ENCODE results near the gene TRIM9. TPM values are rescaled to one million over a fixed set of nuclear protein-coding genes. Genes with fewer than 3 reads are reported as not detected.

Gene TRIM9
- polyA plus RNA-seq, 1 experiment = 0.06 TPM

GRCh38 chr14:51014625-51015024 lies 80.3 kb downstream of the TRIM9 start:
- ChIA-PET POLR2A (no interaction called here), CTCF (interaction anchor here (0.5 kb wide), 1 partner anchor 58 kb away, joined by 13 read pairs; no protein-coding TSS in a partner anchor)
- Histone ChIP-seq H3K9me3 (ENCODE audit: control insufficient read depth, insufficient read depth, low read length) (no peaks in the 10 kb centered on the region), H3K4me3 (ENCODE audit: low read depth, low read length) (no peak overlapping the region), H3K27ac (ENCODE audit: low read depth, low read length) (no peak overlapping the region), H3K27me3 (ENCODE audit: control insufficient read depth, insufficient read depth, low read length) (no peaks in the 10 kb centered on the region)
- no peak for TF ChIP-seq CTCF (IDR thresholded peaks at IDR 0.05; ENCODE audit: low read depth, low read length)
- DNase-seq (ENCODE audit: low read depth, low spot score) = no peak

GRCh38 chr14:51014086-51014485 lies 80.8 kb downstream of the TRIM9 start:
- CTCF ChIA-PET = no interaction called here
- Histone ChIP-seq H3K4me3 (ENCODE audit: low read depth, low read length) (no peak overlapping the region), H3K27me3 (ENCODE audit: control insufficient read depth, insufficient read depth, low read length) (no peaks in the 10 kb centered on the region), H3K27ac (ENCODE audit: low read depth, low read length) (no peak overlapping the region), H3K9me3 (ENCODE audit: control insufficient read depth, insufficient read depth, low read length) (no peaks in the 10 kb centered on the region)
- no peak for TF ChIP-seq CTCF (IDR thresholded peaks at IDR 0.05; ENCODE audit: low read depth, low read length)
- POLR2A ChIA-PET = interaction anchor here (0.6 kb wide), 1 partner anchor 49 kb away, joined by 3 read pairs; no protein-coding TSS in a partner anchor
- peak; percentile 6 for DNase-seq (ENCODE audit: low read depth, low spot score)

GRCh38 chr14:51012055-51012454 lies 82.8 kb downstream of the TRIM9 start:
- ChIA-PET POLR2A (no interaction called here), CTCF (no interaction called here)
- no peak overlapping the region for H3K27ac ChIP-seq (ENCODE audit: low read depth, low read length)
- H3K4me3 ChIP-seq (ENCODE audit: low read depth, low read length) = no peak overlapping the region
- H3K9me3 ChIP-seq (ENCODE audit: control insufficient read depth, insufficient read depth, low read length) = no peaks in the 10 kb centered on the region
- no peak for TF ChIP-seq CTCF (IDR thresholded peaks at IDR 0.05; ENCODE audit: low read depth, low read length)
- H3K27me3 ChIP-seq (ENCODE audit: control insufficient read depth, insufficient read depth, low read length) = no peaks in the 10 kb centered on the region
- DNase-seq (ENCODE audit: low read depth, low spot score) = no peak

GRCh38 chr14:51008446-51008845 lies 86.5 kb downstream of the TRIM9 start:
- no peak for TF ChIP-seq CTCF (IDR thresholded peaks at IDR 0.05; ENCODE audit: low read depth, low read length)
- Histone ChIP-seq H3K27me3 (ENCODE audit: control insufficient read depth, insufficient read depth, low read length) (no peaks in the 10 kb centered on the region), H3K27ac (ENCODE audit: low read depth, low read length) (no peak overlapping the region), H3K4me3 (ENCODE audit: low read depth, low read length) (no peak overlapping the region), H3K9me3 (ENCODE audit: control insufficient read depth, insufficient read depth, low read length) (no peaks in the 10 kb centered on the region)
- ChIA-PET CTCF (no interaction called here), POLR2A (no interaction called here)
- DNase-seq (ENCODE audit: low read depth, low spot score) = no peak

GRCh38 chr14:51006781-51007211 lies 88.1 kb downstream of the TRIM9 start:
- H3K9me3 ChIP-seq (ENCODE audit: control insufficient read depth, insufficient read depth, low read length) = no peaks in the 10 kb centered on the region
- POLR2A ChIA-PET = no interaction called here
- H3K27me3 ChIP-seq (ENCODE audit: control insufficient read depth, insufficient read depth, low read length) = no peaks in the 10 kb centered on the region
- peak; percentile 8 for DNase-seq (ENCODE audit: low read depth, low spot score)
- CTCF ChIA-PET = no interaction called here
- no peak overlapping the region for H3K27ac ChIP-seq (ENCODE audit: low read depth, low read length)
- no peak for TF ChIP-seq CTCF (IDR thresholded peaks at IDR 0.05; ENCODE audit: low read depth, low read length)
- H3K4me3 ChIP-seq (ENCODE audit: low read depth, low read length) = no peak overlapping the region

Data from AG04450 (cell line).